GM10266 (cell line): ENCODE results near the gene HDAC4.
"Not testable (repeated sequence)": the region's sequence is repeated elsewhere in the genome, so short reads cannot be mapped to it uniquely, and the experiment has no call there.

Experiments
- DNase-seq: peaks from one replicate; pipeline ENCODE4 v3.0.0; 2012; ENCODE audit errors: extremely low spot score
- TF ChIP-seq, protein P1 (sequence below): IDR thresholded peaks from 2 replicates; pipeline ENCODE4 v1.5.1; 2012; ENCODE audit warnings: mild to moderate bottlenecking, low read depth; ENCODE audit not compliant: control insufficient read depth, insufficient read depth; ENCODE audit errors: missing control alignments

HDAC4 gene

DNA sequence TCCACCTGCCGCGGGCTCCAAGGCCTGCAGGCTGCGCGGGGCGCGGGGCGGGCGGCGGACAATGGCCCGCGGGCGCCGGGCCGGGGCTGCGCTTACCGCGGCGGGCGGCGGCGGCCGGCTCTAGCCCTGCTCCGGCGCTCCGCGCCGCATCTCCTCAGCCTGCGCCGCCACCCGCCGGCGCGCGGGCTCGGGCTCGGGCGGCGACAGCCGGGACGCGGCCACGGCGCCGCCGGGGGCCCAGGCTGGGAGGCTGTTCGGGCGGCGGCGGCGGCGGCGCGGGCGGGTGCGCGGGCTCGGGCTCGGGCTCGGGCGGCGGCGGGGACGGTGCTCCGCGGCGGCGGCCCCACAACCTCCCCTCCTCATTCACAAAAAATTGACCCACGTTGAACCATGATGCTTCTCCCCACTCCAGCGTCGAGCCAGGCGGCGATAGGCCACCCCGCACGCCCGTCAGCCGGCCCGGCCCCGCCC is at the start of gene HDAC4:
Gene HDAC4, minus strand, starts transcription at position 425 of the 471 bp plus-strand sequence. CDS start 48,321 bp downstream, outside the sequence.
- TF ChIP-seq, protein P1, sequence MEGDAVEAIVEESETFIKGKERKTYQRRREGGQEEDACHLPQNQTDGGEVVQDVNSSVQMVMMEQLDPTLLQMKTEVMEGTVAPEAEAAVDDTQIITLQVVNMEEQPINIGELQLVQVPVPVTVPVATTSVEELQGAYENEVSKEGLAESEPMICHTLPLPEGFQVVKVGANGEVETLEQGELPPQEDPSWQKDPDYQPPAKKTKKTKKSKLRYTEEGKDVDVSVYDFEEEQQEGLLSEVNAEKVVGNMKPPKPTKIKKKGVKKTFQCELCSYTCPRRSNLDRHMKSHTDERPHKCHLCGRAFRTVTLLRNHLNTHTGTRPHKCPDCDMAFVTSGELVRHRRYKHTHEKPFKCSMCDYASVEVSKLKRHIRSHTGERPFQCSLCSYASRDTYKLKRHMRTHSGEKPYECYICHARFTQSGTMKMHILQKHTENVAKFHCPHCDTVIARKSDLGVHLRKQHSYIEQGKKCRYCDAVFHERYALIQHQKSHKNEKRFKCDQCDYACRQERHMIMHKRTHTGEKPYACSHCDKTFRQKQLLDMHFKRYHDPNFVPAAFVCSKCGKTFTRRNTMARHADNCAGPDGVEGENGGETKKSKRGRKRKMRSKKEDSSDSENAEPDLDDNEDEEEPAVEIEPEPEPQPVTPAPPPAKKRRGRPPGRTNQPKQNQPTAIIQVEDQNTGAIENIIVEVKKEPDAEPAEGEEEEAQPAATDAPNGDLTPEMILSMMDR: no peak
- DNase-seq: no peak

DNA sequence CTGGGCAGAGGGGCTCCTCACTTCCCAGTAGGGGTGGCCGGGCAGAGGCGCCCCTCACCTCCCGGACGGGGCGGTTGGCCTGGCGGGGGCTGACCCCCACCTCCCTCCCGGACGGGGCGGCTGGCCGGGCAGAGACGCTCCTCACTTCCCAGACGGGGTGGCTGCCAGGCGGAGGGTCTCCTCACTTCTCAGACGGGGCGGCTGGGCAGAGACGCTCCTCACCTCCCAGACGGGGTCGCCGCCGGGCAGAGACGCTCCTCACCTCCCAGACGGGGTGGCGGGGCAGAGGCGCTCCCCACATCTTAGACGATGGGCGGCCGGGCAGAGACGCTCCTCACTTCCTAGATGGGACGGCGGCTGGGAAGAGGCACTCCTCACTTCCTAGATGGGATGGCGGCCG is 48.6 kb upstream of the HDAC4 start:
- DNase-seq: not testable (repeated sequence)

DNA sequence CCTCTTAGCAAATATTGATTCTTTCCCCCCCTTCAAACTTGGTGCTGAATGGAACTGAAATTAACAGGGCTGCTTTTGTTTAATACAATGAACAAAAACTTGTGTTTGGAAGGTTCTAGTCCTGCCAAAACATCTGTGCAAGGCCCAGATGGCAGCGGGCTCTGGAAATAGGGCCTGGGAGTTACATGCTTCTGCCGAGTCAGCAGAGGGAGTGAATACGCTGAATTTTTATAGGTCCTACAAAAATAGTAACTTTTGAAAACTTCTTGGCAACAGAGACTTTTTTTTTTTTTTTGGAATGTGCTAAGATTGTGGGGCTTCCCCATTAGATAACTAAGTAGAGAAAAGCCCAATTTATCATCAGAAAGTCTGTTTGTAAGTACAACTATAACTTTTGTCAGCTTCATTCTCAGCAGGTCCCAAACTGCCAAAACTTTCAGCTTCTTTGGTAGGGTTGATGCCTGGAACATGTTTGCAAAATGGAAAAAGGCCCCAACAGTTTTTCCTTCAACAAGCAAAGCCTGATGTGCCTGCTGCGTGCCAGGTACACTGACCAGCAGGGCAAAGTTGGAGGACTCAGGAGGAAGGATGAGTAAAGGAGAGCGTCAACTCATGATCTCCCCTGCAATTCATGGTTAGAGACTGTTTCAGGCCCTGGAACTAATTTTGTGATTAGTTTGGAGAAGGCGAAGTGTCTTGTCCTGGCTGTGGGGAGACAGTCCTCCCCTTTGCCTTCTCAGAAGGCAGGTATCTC is 45.1 kb upstream of the HDAC4 start:
- TF ChIP-seq, protein P1: no peak
- no peak for DNase-seq

DNA sequence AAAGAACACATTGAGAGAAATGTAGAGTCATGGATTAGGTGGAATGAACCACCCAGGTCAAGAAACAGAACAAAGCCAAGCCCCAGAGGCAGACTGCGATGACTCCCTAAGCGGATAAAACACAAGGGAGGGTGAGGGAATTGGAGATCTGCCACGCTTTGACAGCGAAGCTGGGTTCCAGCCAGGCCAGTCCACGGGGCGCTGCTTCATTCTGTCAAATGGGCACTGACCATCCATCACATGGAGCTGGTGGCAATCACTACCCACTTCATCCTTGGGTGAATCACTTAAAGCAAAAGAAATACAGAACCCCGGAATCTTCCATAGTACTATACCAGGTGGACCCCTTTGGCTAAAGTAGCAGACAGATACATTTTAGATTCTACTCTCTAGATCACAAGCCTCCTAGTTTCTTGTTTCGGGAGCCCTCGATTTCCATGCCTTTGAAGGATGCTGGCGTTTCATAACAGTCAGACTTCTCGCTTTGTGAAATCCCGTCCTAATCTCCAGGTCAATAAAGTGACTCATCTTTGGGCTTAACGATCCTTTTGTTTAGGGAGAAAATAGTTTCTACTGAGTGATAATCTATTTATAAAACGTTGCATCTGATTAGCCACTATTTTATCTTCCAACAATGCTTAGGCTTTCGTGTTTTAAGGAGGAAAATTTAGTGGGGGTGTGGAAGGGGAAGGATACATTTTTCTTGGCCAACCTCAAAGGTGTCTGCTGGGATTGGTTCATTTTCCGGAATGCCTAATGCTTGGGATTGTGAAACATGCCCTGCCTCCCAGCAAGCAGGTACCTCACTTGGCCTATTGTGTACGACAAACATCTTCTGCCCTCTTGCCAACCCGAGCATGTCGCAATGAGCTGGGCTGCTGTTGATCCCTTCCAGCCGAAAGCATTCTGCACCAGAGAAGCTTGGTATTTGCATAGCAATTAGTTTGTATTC is 44.1 kb upstream of the HDAC4 start:
- TF ChIP-seq, protein P1: no peak
- no peak for DNase-seq

DNA sequence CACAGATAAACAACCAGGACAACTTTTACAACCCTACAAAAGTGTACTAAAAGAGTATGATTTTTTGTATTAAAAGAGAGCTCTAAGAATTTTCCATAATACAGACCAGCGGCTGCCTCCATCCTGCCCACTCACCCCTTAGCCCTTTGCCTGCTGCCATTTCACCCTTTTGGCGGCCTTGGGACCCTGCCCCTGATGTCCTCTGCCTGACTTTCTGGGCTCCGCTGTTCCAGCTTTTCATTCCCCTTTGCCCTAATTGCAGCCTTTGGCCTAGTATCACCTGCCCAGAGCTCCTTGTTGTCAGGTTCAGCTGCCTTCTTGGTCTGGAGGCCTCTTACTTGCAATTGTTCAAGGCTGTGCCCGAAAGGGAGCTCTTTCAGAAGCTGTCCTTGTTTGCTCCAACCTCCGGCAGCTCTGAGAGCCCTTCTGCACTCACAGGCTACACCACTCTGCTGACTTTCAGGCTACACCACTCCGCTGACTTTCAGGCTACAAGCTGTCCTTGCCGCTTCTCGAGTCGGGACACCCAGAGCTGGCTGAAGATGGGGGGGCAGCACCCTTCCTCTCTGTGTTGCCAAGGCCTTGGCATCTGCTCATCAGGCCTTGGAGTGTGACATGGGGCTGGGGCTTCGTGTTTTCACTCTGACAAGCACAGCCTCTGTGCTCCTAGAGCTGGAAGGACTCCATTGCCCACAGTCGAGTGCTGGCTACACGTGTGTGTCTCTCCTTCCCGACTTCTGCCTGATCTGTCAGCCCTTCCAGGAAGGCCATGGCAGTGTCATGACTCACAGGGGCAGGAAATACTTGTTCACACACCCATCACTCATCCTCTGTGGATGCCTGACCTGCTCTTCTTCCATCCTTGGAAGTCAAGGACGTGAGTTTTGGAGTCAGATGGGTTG is 43.1 kb upstream of the HDAC4 start:
- TF ChIP-seq, protein P1: no peak
- no peak for DNase-seq

DNA sequence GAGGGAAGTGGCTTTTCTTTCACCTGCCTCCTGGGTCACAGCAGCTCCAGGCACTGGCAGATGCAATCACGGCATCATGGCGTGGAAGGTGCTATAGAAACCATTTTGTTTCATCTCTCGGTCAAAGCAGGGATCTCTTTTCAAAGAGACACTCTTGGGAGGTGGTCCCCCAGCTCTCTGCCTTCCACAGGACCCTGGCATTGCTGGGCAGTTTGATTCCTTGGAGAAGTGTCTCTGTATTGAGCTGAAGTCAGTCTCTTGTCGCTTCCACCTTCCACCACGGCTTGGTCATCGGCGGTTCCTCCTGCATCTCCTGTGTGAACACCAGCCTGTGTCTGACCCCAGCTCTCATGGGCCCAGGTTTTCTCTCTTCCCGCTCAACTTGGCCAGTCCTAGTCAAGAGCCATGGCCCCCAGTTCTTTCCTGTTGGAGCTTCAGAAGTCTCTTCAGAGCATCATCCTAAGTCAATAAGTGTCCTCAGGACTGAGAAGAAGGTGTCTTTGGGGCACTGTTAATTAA is 42.3 kb upstream of the HDAC4 start:
- TF ChIP-seq, protein P1: no peak

DNA sequence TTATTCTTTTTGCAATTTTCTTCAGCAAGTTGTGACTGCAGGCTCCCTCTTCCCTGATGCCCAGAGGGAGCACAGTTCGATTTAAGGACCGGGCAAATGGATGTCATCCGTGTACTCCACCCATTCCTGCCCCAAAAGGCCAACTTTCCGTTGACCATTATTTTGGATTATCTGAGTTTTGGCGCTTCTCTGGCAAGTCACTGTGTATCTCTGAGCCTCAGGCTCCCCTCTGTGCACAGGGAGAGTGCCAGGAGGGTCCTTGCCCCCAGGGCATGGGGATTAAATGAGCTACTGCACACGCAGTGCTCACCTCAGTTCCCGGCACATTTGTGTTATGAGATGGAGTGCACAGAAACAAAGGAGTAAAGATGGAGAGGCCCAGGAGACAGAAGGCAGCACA is 41.4 kb upstream of the HDAC4 start:
- TF ChIP-seq, protein P1: no peak
- DNase-seq: no peak

More for the DNA sequence above, 42.3 kb upstream of the HDAC4 start:
- DNase-seq: no peak
